Mesothelial cell of epicardium (in vitro differentiated cells): ENCODE results near the gene CALML6. TPM values are rescaled to one million over a fixed set of nuclear protein-coding genes. Genes with fewer than 3 reads are reported as not detected.
A peak's percentile ranks its signal among the peaks of the same experiment; 100 is the strongest.

Experiments
- DNase-seq, 2 experiments: peaks; one replicate each; pipeline ENCODE4 v3.0.0; 2021; ENCODE audit warnings: low spot score in 2 of 2; ENCODE audit not compliant: unreplicated experiment in 2 of 2
- H3K27ac Mint-ChIP-seq: 2 replicates; pipeline ENCODE4 v1.8.0; 2021; ENCODE audit warnings: mixed read lengths
- H3K27me3 Mint-ChIP-seq: 2 replicates; pipeline ENCODE4 v1.8.0; 2021; ENCODE audit warnings: low read depth, mixed read lengths
- H3K36me3 Mint-ChIP-seq: 2 replicates; pipeline ENCODE4 v1.8.0; 2021; ENCODE audit warnings: mixed read lengths
- H3K4me1 Mint-ChIP-seq: 2 replicates; pipeline ENCODE4 v1.8.0; 2021; ENCODE audit warnings: mixed read lengths
- H3K4me3 Mint-ChIP-seq: 2 replicates; pipeline ENCODE4 v1.8.0; 2021; ENCODE audit warnings: mild to moderate bottlenecking, moderate library complexity, mixed read lengths
- H3K9me3 Mint-ChIP-seq: 2 replicates; pipeline ENCODE4 v1.8.0; 2021; ENCODE audit warnings: mixed read lengths
- total RNA-seq: library from RNA; stranded (reverse); gene quantifications from 3 replicates; pipeline ENCODE4 v1.2.1, GENCODE V29; 2021
- TF ChIP-seq, protein P1 (sequence below): fragments of 200-600 bp; sonication (generic); IDR thresholded peaks from one replicate; pipeline ENCODE4 v1.5.0; 2021; ENCODE audit warnings: antibody characterized with exemption; ENCODE audit not compliant: unreplicated experiment

Gene CALML6
- total RNA-seq, 1 donor from 2014 or later, result 2.7 TPM

DNA sequence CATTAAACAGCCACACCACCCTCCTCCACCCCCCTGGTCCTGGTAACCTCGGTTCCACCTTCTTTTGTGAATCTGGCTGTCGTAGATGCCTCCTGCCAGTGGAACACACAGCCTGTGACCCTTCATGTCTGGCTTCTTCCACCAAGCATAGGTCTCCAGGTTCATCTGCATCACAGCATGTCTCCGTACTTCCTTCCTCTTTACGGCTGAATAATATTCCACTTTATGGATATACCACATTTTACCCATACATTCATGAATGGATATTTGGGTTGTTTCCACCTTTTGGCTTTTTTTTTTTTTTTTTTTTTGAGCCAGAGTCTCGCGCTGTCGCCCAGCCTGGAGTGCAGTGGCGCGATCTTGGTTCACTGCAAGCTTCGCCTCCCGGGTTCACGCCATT lies 11.8 kb upstream of the CALML6 start:
- peaks cover 3% of the 10 kb centered on the region for H3K9me3 Mint-ChIP-seq
- H3K27ac Mint-ChIP-seq, result no peak overlapping the region
- no peak for DNase-seq
- H3K4me3 Mint-ChIP-seq, result no peak overlapping the region
- H3K27me3 Mint-ChIP-seq, result no peaks in the 10 kb centered on the region
- H3K4me1 Mint-ChIP-seq, result peaks cover 8% of the 10 kb centered on the region
- TF ChIP-seq, protein P1, sequence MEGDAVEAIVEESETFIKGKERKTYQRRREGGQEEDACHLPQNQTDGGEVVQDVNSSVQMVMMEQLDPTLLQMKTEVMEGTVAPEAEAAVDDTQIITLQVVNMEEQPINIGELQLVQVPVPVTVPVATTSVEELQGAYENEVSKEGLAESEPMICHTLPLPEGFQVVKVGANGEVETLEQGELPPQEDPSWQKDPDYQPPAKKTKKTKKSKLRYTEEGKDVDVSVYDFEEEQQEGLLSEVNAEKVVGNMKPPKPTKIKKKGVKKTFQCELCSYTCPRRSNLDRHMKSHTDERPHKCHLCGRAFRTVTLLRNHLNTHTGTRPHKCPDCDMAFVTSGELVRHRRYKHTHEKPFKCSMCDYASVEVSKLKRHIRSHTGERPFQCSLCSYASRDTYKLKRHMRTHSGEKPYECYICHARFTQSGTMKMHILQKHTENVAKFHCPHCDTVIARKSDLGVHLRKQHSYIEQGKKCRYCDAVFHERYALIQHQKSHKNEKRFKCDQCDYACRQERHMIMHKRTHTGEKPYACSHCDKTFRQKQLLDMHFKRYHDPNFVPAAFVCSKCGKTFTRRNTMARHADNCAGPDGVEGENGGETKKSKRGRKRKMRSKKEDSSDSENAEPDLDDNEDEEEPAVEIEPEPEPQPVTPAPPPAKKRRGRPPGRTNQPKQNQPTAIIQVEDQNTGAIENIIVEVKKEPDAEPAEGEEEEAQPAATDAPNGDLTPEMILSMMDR, result no peak
- H3K36me3 Mint-ChIP-seq, result no peaks in the 10 kb centered on the region

DNA sequence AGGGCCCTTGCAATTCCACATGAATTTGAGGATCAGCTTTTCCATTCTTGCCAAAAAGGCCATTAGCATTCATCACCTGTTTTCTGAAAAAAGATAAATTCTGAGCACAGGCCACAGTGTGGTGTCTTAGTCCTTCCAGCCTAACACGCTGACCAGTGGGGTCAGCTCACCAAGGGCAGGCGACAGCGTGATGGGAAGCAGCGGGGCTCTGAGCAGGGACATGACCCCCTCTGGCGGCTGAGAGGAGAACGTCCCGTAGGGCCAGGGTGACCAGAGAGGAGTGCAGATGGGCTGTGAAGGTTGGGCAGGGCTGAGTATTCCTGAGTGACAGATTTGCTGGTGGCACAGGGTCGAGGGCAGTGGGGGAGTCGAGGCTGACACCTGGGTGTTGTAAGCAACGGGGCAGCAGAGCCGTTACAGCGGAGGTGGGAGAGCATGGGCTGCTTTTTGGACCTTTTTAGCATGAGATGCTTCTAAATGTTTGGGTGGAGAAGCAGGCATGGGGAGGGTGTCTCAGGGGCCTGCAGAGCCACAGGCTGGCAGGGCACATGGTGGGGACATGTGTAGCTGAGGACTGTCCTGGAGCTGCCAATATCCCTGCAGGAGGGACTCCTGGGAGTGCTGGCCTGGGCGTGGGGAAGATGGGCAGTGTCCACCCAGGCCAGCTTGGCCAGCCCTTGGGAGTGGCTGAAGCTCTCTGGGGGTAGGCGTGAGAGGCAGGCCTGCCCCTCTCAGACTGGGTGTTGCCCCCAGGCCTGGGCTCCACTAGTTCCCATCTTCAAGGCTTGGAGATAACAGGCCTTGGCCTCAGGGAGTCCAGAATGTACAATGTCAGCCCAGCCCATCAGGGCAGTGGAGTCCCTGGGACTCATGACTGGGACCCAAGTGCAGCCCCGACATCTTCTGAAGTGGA lies 8.6 kb upstream of the CALML6 start:
- Mint-ChIP-seq H3K4me1 (peaks cover 15% of the 10 kb centered on the region), H3K4me3 (peak overlapping the region; percentile 38), H3K36me3 (no peaks in the 10 kb centered on the region), H3K27me3 (no peaks in the 10 kb centered on the region), H3K27ac (peak overlapping the region; percentile 39), H3K9me3 (peaks cover 3% of the 10 kb centered on the region)
- DNase-seq, result peak in 1 of 2 experiments; percentile 83
- TF ChIP-seq, protein P1, result peak; percentile 75

DNA sequence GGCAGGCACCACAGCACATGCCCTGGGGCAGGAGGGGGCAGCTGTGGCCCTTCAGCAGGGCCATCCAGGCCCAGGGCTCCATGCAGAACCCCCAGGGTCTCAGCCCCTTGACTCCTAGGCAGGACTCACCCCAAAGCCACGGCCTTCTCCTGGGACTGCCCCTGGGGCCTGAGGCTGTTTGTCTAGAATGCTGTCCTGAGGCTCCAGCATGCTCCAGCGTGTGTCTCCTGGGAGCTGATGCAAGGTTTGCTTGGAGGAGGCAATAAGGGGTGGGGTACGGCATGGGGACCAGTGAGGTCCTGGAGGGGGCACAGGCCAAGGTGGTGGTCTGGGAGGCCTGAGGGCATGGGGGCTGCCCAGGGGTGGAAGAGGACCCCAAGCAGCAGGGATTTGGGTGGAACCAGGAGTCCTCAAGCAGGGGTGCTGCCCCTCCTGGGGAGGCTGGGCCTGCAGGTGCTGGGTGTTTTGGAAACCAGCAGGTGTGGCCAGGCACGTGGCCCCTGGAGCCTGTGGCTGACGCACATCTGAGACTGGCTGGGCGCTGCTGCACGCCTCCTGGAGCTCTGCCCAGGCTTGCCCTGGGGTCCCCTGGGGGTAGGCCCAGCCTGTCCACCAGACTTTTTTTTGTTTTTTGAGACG lies 7.8 kb upstream of the CALML6 start:
- TF ChIP-seq, protein P1, result no peak
- no peaks in the 10 kb centered on the region for H3K27me3 Mint-ChIP-seq
- peak overlapping the region; percentile 20 for H3K4me3 Mint-ChIP-seq
- H3K27ac Mint-ChIP-seq, result no peak overlapping the region
- DNase-seq, result no peak
- no peaks in the 10 kb centered on the region for H3K36me3 Mint-ChIP-seq
- H3K9me3 Mint-ChIP-seq, result peaks cover 3% of the 10 kb centered on the region
- H3K4me1 Mint-ChIP-seq, result peaks cover 15% of the 10 kb centered on the region

GRCh38 chr1:1908506-1908791 lies 6.6 kb upstream of the CALML6 start:
- H3K36me3 Mint-ChIP-seq, result no peaks in the 10 kb centered on the region
- DNase-seq, result no peak
- TF ChIP-seq, protein P1, result no peak
- H3K9me3 Mint-ChIP-seq, result no peaks in the 10 kb centered on the region
- H3K27me3 Mint-ChIP-seq, result no peaks in the 10 kb centered on the region
- H3K4me1 Mint-ChIP-seq, result peaks cover 15% of the 10 kb centered on the region
- no peak overlapping the region for H3K27ac Mint-ChIP-seq
- peak overlapping the region; percentile 65 for H3K4me3 Mint-ChIP-seq

DNA sequence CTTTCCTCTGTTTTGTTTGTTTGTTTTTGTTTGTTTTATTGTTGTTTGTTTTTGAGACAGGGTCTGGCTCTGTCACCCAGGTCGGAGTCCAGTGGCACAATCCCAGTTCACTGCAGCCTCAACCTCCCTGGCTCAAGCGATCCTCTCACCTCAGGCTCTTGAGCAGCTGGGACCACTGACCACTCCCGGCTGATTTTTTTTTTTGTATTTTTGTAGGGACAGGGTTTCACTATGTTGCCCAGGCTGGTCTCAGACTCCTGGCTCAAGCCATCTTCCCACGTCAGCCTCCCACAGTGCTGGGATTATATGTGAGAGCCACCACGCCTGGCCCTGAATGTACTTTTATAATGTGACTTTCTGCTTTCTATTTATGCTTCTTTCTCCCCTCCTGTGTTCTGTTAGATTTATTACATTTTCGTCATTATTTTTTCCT lies 5.0 kb upstream of the CALML6 start:
- peak overlapping the region; percentile 85 for H3K27ac Mint-ChIP-seq
- peak overlapping the region; percentile 66 for H3K4me3 Mint-ChIP-seq
- TF ChIP-seq, protein P1, result no peak
- peaks cover 15% of the 10 kb centered on the region for H3K4me1 Mint-ChIP-seq
- no peaks in the 10 kb centered on the region for H3K9me3 Mint-ChIP-seq
- H3K27me3 Mint-ChIP-seq, result peaks cover 4% of the 10 kb centered on the region
- no peak for DNase-seq
- no peaks in the 10 kb centered on the region for H3K36me3 Mint-ChIP-seq
